ENCODE measurements around the gene SOX4. TPM values are rescaled to one million over a fixed set of nuclear protein-coding genes. Genes with fewer than 3 reads are reported as not detected.
"Not testable (repeated sequence)": the region's sequence is repeated elsewhere in the genome, so short reads cannot be mapped to it uniquely, and the experiment has no call there.

The SOX4 gene
- 10 to 100 TPM; 95.9 to 96.7 TPM for total RNA-seq
- 130 TPM for polyA plus RNA-seq (2013, experiment 1 of 2)
- polyA plus RNA-seq (2013, experiment 2 of 2): 129 TPM
- long read RNA-seq, experiment 1, full-length matches to known transcripts: 39 of 39 reads
- long read RNA-seq, experiment 1, partial matches to known transcripts: 0 of 39 reads
- long read RNA-seq, experiment 1, other reads (novel, unspliced or antisense): 0 of 39 reads
- long read RNA-seq, experiment 2, full-length matches to known transcripts: 548 of 549 reads
- long read RNA-seq, experiment 2, partial matches to known transcripts: 0 of 549 reads
- long read RNA-seq, experiment 2, other reads (novel, unspliced or antisense): 1 of 549 reads
- long read RNA-seq, experiment 3, full-length matches to known transcripts: 28 of 28 reads
- long read RNA-seq, experiment 3, partial matches to known transcripts: 0 of 28 reads
- long read RNA-seq, experiment 3, other reads (novel, unspliced or antisense): 0 of 28 reads
- long read RNA-seq, experiment 4, full-length matches to known transcripts: 17 of 17 reads
- long read RNA-seq, experiment 4, partial matches to known transcripts: 0 of 17 reads
- long read RNA-seq, experiment 4, other reads (novel, unspliced or antisense): 0 of 17 reads

GRCh38 chr6:21593412-21593926, at the start of gene SOX4:
TSS of gene SOX4 (plus strand) at chr6:21593751. CDS start at chr6:21594535, 784 bp downstream.
- no peak within 1 kb of the TSS for H3K4me3 Mint-ChIP-seq
- peaks cover 29% of the 10 kb centered on the region for H3K36me3 Mint-ChIP-seq (ENCODE audit: low read depth)
- H3K36me3 ChIP-seq (ENCODE audit: control insufficient read depth, insufficient read depth, low read length): peaks cover 12% of the 10 kb centered on the region

GRCh38 chr6:21552286-21552685, 41.3 kb upstream of the SOX4 start:
- not testable (repeated sequence) for H3K4me1 Mint-ChIP-seq

More at GRCh38 chr6:21593412-21593926, at the start of gene SOX4:
- Mint-ChIP-seq H3K27me3 (ENCODE audit: insufficient read depth) (no peaks in the 10 kb centered on the region), H3K4me1 (peaks cover 12% of the 10 kb centered on the region), H3K9me3 (no peaks in the 10 kb centered on the region), H3K27ac (peak within 1 kb of the TSS; percentile 97)
- H3K9me3 ChIP-seq (ENCODE audit: control insufficient read depth, low read length): no peaks in the 10 kb centered on the region
- 0 to 1% methylated on average over 15 to 19 of the region's 19 CpGs for WGBS, 2 experiments (ENCODE audit: insufficient coverage in 1 of 2, insufficient read length in 1 of 2)
- H3K27me3 ChIP-seq (ENCODE audit: control insufficient read depth, insufficient read depth, low read length, poor library complexity, severe bottlenecking): no peaks in the 10 kb centered on the region
- peak; percentile 98 for DNase-seq
- peak within 1 kb of the TSS; percentile 80 for H3K9ac ChIP-seq (ENCODE audit: extremely low read depth, low read length, poor library complexity, severe bottlenecking)
- peak within 1 kb of the TSS; percentile 75 for H3K27ac ChIP-seq (ENCODE audit: low read depth, low read length)
- H3K4me1 ChIP-seq (ENCODE audit: control insufficient read depth, insufficient read depth, low read length): no peaks in the 10 kb centered on the region
- peak within 1 kb of the TSS; percentile 92 for H3K4me3 ChIP-seq (ENCODE audit: low read length)
- TF ChIP-seq, protein P1, sequence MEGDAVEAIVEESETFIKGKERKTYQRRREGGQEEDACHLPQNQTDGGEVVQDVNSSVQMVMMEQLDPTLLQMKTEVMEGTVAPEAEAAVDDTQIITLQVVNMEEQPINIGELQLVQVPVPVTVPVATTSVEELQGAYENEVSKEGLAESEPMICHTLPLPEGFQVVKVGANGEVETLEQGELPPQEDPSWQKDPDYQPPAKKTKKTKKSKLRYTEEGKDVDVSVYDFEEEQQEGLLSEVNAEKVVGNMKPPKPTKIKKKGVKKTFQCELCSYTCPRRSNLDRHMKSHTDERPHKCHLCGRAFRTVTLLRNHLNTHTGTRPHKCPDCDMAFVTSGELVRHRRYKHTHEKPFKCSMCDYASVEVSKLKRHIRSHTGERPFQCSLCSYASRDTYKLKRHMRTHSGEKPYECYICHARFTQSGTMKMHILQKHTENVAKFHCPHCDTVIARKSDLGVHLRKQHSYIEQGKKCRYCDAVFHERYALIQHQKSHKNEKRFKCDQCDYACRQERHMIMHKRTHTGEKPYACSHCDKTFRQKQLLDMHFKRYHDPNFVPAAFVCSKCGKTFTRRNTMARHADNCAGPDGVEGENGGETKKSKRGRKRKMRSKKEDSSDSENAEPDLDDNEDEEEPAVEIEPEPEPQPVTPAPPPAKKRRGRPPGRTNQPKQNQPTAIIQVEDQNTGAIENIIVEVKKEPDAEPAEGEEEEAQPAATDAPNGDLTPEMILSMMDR (conservative IDR thresholded peaks at IDR 0.05): no peak

GRCh38 chr6:21554286-21554685, 39.3 kb upstream of the SOX4 start:
- WGBS, 2 experiments (ENCODE audit: insufficient coverage in 1 of 2, insufficient read length in 1 of 2): 87 to 91% methylated on average over 5 of the region's 5 CpGs
- no peak overlapping the region for H3K9ac ChIP-seq (ENCODE audit: extremely low read depth, low read length, poor library complexity, severe bottlenecking)
- Mint-ChIP-seq H3K27me3 (ENCODE audit: insufficient read depth) (no peaks in the 10 kb centered on the region), H3K4me3 (no peak overlapping the region), H3K9me3 (peaks cover 17% of the 10 kb centered on the region), H3K4me1 (no peaks in the 10 kb centered on the region), H3K27ac (no peak overlapping the region), H3K36me3 (ENCODE audit: low read depth) (no peaks in the 10 kb centered on the region)
- no peak for DNase-seq
- H3K9me3 ChIP-seq (ENCODE audit: control insufficient read depth, low read length): peaks cover 7% of the 10 kb centered on the region
- no peak overlapping the region for H3K27ac ChIP-seq (ENCODE audit: low read depth, low read length)
- TF ChIP-seq, protein P1 (conservative IDR thresholded peaks at IDR 0.05): no peak
- no peaks in the 10 kb centered on the region for H3K27me3 ChIP-seq (ENCODE audit: control insufficient read depth, insufficient read depth, low read length, poor library complexity, severe bottlenecking)
- no peaks in the 10 kb centered on the region for H3K36me3 ChIP-seq (ENCODE audit: control insufficient read depth, insufficient read depth, low read length)
- H3K4me3 ChIP-seq (ENCODE audit: low read length): no peak overlapping the region
- H3K4me1 ChIP-seq (ENCODE audit: control insufficient read depth, insufficient read depth, low read length): no peaks in the 10 kb centered on the region

More at GRCh38 chr6:21552286-21552685, 41.3 kb upstream of the SOX4 start:
- not testable (repeated sequence) for H3K4me3 ChIP-seq (ENCODE audit: low read length); H3K4me1 ChIP-seq (ENCODE audit: control insufficient read depth, insufficient read depth, low read length); DNase-seq; H3K27me3 Mint-ChIP-seq (ENCODE audit: insufficient read depth); H3K27me3 ChIP-seq (ENCODE audit: control insufficient read depth, insufficient read depth, low read length, poor library complexity, severe bottlenecking); H3K36me3 ChIP-seq (ENCODE audit: control insufficient read depth, insufficient read depth, low read length); H3K27ac Mint-ChIP-seq; H3K36me3 Mint-ChIP-seq (ENCODE audit: low read depth); H3K4me3 Mint-ChIP-seq; H3K27ac ChIP-seq (ENCODE audit: low read depth, low read length); H3K9ac ChIP-seq (ENCODE audit: extremely low read depth, low read length, poor library complexity, severe bottlenecking)
- peaks cover 20% of the 10 kb centered on the region for H3K9me3 ChIP-seq (ENCODE audit: control insufficient read depth, low read length)
- 94% methylated on average over 27 of the region's 27 CpGs; no CpG with 5 or more reads in 1 of the 2 experiments for whole genome bisulfite sequencing, 2 experiments (ENCODE audit: insufficient coverage in 1 of 2, insufficient read length in 1 of 2)
- peaks cover 24% of the 10 kb centered on the region for H3K9me3 Mint-ChIP-seq
